A673 (cell line): ENCODE data around the gene TCHP. TPM values are rescaled to one million over a fixed set of nuclear protein-coding genes. Genes with fewer than 3 reads are reported as not detected.

Source experiments
- BruUV-seq: library from RNA; stranded (reverse); fragments of 400-500 nt; replicated peaks from 2 replicates; lab custom pipeline; 2021; lab: Mats Ljungman, UMichigan
- CTCF ChIA-PET: fragments of 300-600 bp; sonication (Branson Sonifier 250); formaldehyde crosslinking; loops from one replicate; lab custom pipeline; 2022; ENCODE audit warnings: antibody characterized with exemption; lab: Charles Lee
- POLR2A ChIA-PET: fragments of 300-600 bp; sonication (Branson Sonifier 250); formaldehyde crosslinking; loops from one replicate; lab custom pipeline; 2022; ENCODE audit warnings: antibody characterized with exemption; ENCODE audit not compliant: low non-redundant PET; lab: Charles Lee
- DNase-seq: peaks from one replicate; pipeline ENCODE4 v3.0.0-alpha.2; 2015; ENCODE audit warnings: low spot score
- H3K27ac ChIP-seq: fragments of 200-600 bp; sonication (generic); 2 replicates; pipeline ENCODE4 v1.5.1; 2016; ENCODE audit warnings: mixed run types, low read depth, mild to moderate bottlenecking, mixed read lengths, antibody characterized with exemption, low read length; ENCODE audit not compliant: poor library complexity, severe bottlenecking
- H3K27me3 ChIP-seq: fragments of 200-600 bp; sonication (generic); replicated peaks from 2 replicates; pipeline ENCODE4 v1.6.1; 2017; ENCODE audit warnings: mixed run types, low read depth, mild to moderate bottlenecking, mixed read lengths, antibody characterized with exemption, low read length; ENCODE audit not compliant: insufficient read depth, poor library complexity
- H3K36me3 ChIP-seq: fragments of 200-600 bp; sonication (generic); 2 replicates; pipeline ENCODE4 v1.6.1; 2016; ENCODE audit warnings: mixed run types, mild to moderate bottlenecking, mixed read lengths, antibody characterized with exemption, low read length; ENCODE audit not compliant: insufficient read depth, poor library complexity, severe bottlenecking
- H3K4me1 ChIP-seq: fragments of 200-600 bp; sonication (generic); 2 replicates; pipeline ENCODE4 v1.6.1; 2017; ENCODE audit warnings: mixed run types, mild to moderate bottlenecking, mixed read lengths, antibody characterized with exemption, low read length; ENCODE audit not compliant: insufficient read depth, poor library complexity, severe bottlenecking
- H3K4me3 ChIP-seq: fragments of 200-600 bp; sonication (generic); 2 replicates; pipeline ENCODE4 v1.5.1; 2016; ENCODE audit warnings: low read depth, mixed run types, mild to moderate bottlenecking, mixed read lengths, low read length; ENCODE audit not compliant: poor library complexity, severe bottlenecking
- H3K9me3 ChIP-seq: fragments of 200-600 bp; sonication (generic); 2 replicates; pipeline ENCODE4 v1.6.1; 2016; ENCODE audit warnings: mixed run types, low read depth, mild to moderate bottlenecking, mixed read lengths, antibody characterized with exemption, low read length; ENCODE audit not compliant: poor library complexity, severe bottlenecking
- CTCF ChIP-seq: fragments of 300-800, 200-600 bp; sonication (generic); conservative IDR thresholded peaks from 2 replicates; pipeline ENCODE4 v1.5.1; 2017; ENCODE audit warnings: low read depth, mild to moderate bottlenecking, antibody characterized with exemption, low read length, moderate library complexity, mixed read lengths
- EZH2 ChIP-seq: fragments of 200-600 bp; sonication (generic); IDR thresholded peaks from 2 replicates; pipeline ENCODE4 v1.6.1; 2017; ENCODE audit warnings: borderline replicate concordance, low read depth, mild to moderate bottlenecking, mixed read lengths, antibody characterized with exemption, low read length; ENCODE audit not compliant: poor library complexity, severe bottlenecking
- intact Hi-C: fragments of 100-400 bp; cut with micrococcal nuclease; formaldehyde crosslinking; loops from one replicate; pipeline ENCODE4 v1.10.0; 2022; ENCODE audit not compliant: unreplicated experiment
- total RNA-seq: library from RNA; stranded (reverse); gene quantifications from 2 replicates; pipeline ENCODE4 v1.2.3, GENCODE V29; 2021

The TCHP gene
- total RNA-seq, 1 experiment from 2014 or later = 40.4 TPM

DNA sequence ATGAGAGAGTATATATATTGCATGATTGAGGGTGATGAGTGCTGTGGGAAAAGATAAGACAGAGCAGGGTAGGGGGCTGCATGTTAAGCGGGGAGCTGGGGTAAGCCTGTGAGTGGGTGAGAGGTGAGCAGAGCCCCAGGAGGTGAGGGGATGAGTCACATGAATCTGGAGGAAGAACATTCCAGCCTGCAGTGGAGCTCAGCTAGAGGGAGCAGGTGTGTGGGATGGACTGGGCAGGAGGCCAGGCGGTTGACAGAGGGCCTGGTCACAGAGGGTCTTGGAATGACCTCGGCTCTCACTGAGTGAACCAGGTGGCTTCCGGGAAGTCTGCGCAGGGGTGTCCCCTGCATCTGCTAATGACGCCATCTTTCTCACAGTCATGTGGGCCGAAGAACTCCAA lies 51.7 kb downstream of the TCHP start:
- no peak for DNase-seq
- no TSS peak for BruUV-seq
- Histone ChIP-seq H3K27ac (no peak overlapping the region), H3K4me1 (peaks cover 18% of the 10 kb centered on the region), H3K9me3 (no peaks in the 10 kb centered on the region), H3K36me3 (peaks cover 49% of the 10 kb centered on the region), H3K27me3 (no peaks in the 10 kb centered on the region), H3K4me3 (no peak overlapping the region)
- ChIA-PET POLR2A (interaction anchor here (0.6 kb wide), 1 partner anchor 11 kb away, joined by 8 read pairs; no protein-coding TSS in a partner anchor), CTCF (no interaction called here)
- intact Hi-C loops = no loop called here
- TF ChIP-seq CTCF = no peak
- TF ChIP-seq EZH2 = no peak

DNA sequence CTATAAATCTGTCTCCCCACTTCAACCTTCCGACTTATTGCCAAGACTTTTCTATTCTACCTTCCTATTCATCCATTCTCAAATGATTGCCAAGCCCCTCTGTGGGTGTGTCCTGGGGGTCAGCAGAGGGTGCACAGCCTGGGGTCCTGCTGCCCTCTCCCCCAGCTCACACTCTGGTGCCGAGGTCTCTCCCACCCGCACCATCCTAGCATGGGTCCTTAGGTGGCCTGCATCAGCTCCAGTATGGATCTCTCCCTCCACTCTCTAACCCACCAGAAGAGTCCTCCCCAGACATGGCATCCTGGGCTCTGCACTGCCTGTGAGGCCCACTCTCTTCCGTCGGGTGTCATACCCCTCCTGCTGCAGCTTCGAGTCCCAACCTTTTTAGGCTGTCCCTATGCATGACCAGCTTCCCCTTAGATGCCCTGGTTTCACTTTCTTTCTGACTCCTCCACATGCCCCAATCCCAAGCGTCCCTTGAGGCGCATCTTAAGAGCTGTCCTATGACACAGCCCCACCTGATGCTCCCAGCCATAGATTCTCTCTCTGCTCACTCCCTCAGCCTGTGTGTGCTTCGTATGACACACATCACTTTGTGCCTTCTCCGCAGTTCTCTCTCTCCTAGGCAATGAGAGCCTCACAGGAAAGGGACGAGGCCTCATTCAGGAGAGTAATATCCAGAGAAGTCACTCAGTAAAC lies 52.2 kb downstream of the TCHP start:
- peaks cover 15% of the 10 kb centered on the region for H3K4me1 ChIP-seq
- TF ChIP-seq EZH2 = no peak
- ChIA-PET CTCF (no interaction called here), POLR2A (interaction anchor here (0.6 kb wide), 1 partner anchor 11 kb away, joined by 8 read pairs; no protein-coding TSS in a partner anchor)
- H3K27me3 ChIP-seq = no peaks in the 10 kb centered on the region
- no peaks in the 10 kb centered on the region for H3K9me3 ChIP-seq
- peaks cover 49% of the 10 kb centered on the region for H3K36me3 ChIP-seq
- no peak overlapping the region for H3K27ac ChIP-seq
- no peak overlapping the region for H3K4me3 ChIP-seq
- intact Hi-C loops = no loop called here
- DNase-seq = no peak
- no TSS peak for BruUV-seq

GRCh38 chr12:109952873-109953272 lies 52.8 kb downstream of the TCHP start:
- POLR2A ChIA-PET = no interaction called here

More at GRCh38 chr12:109952873-109953272, 52.8 kb downstream of the TCHP start:
- no peak overlapping the region for H3K4me3 ChIP-seq
- no peak for DNase-seq
- intact Hi-C loops = no loop called here
- no TSS peak for BruUV-seq
- peaks cover 49% of the 10 kb centered on the region for H3K36me3 ChIP-seq
- CTCF ChIA-PET = no interaction called here
- H3K27ac ChIP-seq = no peak overlapping the region
- no peak for TF ChIP-seq EZH2
- no peak for TF ChIP-seq CTCF
- H3K27me3 ChIP-seq = no peaks in the 10 kb centered on the region
- no peaks in the 10 kb centered on the region for H3K9me3 ChIP-seq
- H3K4me1 ChIP-seq = peaks cover 15% of the 10 kb centered on the region
